OCI-LY1 (cell line): ENCODE results near the gene MYO1G.

ENCODE experiments used
- H2AFZ ChIP-seq: fragments of 200-600 bp; sonication (generic), shearing (Covaris generic); 2 replicates; pipeline ENCODE4 v1.6.0; 2014; ENCODE audit warnings: antibody characterized with exemption, mild to moderate bottlenecking, low read length
- H3F3A ChIP-seq: fragments of 200-600 bp; sonication (generic), shearing (Covaris generic); 2 replicates; pipeline ENCODE4 v1.6.0; 2014; ENCODE audit warnings: mild to moderate bottlenecking, antibody characterized with exemption, low read length, moderate library complexity; ENCODE audit not compliant: insufficient read depth
- H3K27ac ChIP-seq: fragments of 200-600 bp; sonication (generic); 2 replicates; pipeline ENCODE4 v1.5.1; 2014; ENCODE audit warnings: low read length, mixed run types, mild to moderate bottlenecking, low read depth; ENCODE audit not compliant: poor library complexity, severe bottlenecking
- H3K27me3 ChIP-seq: fragments of 200-600 bp; sonication (generic); 2 replicates; pipeline ENCODE4 v1.6.0; 2014; ENCODE audit warnings: antibody characterized with exemption, mild to moderate bottlenecking, low read length, moderate library complexity; ENCODE audit not compliant: insufficient read depth
- H3K36me3 ChIP-seq: fragments of 200-600 bp; sonication (generic); 2 replicates; pipeline ENCODE4 v1.6.1; 2014; ENCODE audit warnings: mild to moderate bottlenecking, antibody characterized with exemption, low read length, moderate library complexity, mixed read lengths; ENCODE audit not compliant: insufficient read depth
- H3K4me1 ChIP-seq: fragments of 200-600 bp; sonication (generic); 2 replicates; pipeline ENCODE4 v1.5.1; 2014; ENCODE audit warnings: mild to moderate bottlenecking, low read length, moderate library complexity; ENCODE audit not compliant: insufficient read depth, severe bottlenecking
- H3K4me2 ChIP-seq: fragments of 200-600 bp; sonication (generic), shearing (Covaris generic); 2 replicates; pipeline ENCODE4 v1.6.1; 2014; ENCODE audit warnings: low read length
- H3K4me3 ChIP-seq: fragments of 200-600 bp; sonication (generic); 2 replicates; pipeline ENCODE4 v1.5.1; 2014; ENCODE audit warnings: low read length, low read depth, mild to moderate bottlenecking, mixed read lengths; ENCODE audit not compliant: poor library complexity, severe bottlenecking
- H3K79me2 ChIP-seq: fragments of 200-600 bp; shearing (Covaris generic); 2 replicates; pipeline ENCODE4 v1.6.1; 2016; ENCODE audit warnings: mixed run types, low read length, mixed read lengths; ENCODE audit not compliant: insufficient read depth
- H3K9ac ChIP-seq: fragments of 200-600 bp; sonication (generic), shearing (Covaris generic); 2 replicates; pipeline ENCODE4 v1.6.1; 2014; ENCODE audit warnings: mild to moderate bottlenecking, low read length, mixed read lengths
- H3K9me2 ChIP-seq: fragments of 200-600 bp; sonication (generic), shearing (Covaris generic); 2 replicates; pipeline ENCODE4 v1.6.1; 2014; ENCODE audit warnings: low read depth, mild to moderate bottlenecking, low read length, mixed read lengths
- H3K9me3 ChIP-seq: fragments of 200-600 bp; shearing (Covaris generic); 2 replicates; pipeline ENCODE4 v1.6.1; 2014; ENCODE audit warnings: low read length, mixed read lengths
- H4K20me1 ChIP-seq: fragments of 200-600 bp; sonication (generic), shearing (Covaris generic); 2 replicates; pipeline ENCODE4 v1.6.0; 2016; ENCODE audit warnings: mild to moderate bottlenecking, low read length; ENCODE audit not compliant: insufficient read depth
- EZH2 ChIP-seq: fragments of 200-600 bp; sonication (generic), shearing (Covaris generic); IDR thresholded peaks from 2 replicates; pipeline ENCODE4 v1.8.0; 2017; ENCODE audit warnings: borderline replicate concordance, mixed run types, mild to moderate bottlenecking, antibody characterized with exemption, low read length, moderate library complexity, mixed read lengths
- TF ChIP-seq, protein P1 (sequence below): fragments of 200-600 bp; sonication (generic), shearing (Covaris generic); IDR thresholded peaks from 2 replicates; pipeline ENCODE4 v1.5.1; 2017; ENCODE audit warnings: mild to moderate bottlenecking, antibody characterized with exemption, low read length, moderate library complexity, mixed read lengths

The MYO1G gene

DNA sequence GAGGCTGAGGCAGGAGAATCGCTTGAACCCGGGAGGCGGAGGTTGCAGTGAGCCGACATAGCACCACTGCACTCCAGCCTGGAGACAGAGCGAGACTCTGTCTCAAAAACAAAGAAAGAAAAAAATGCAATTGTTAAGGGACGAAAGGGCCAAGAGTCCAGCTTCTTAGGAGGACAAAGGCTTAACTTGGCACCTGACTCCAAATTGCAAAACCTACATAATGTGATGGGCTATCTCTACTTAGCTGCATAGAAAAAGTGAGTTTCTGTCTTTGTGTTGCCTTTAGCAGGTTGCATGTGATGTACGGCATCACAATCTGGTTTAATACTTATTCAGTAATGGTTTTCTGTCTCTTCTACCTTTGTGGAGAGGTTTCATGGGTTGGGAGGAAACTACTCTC is 8.6 kb upstream of the MYO1G start:
- peak overlapping the region; percentile 90 for H3K4me3 ChIP-seq
- no peaks in the 10 kb centered on the region for H3K9me3 ChIP-seq
- H2AFZ ChIP-seq, result no peak overlapping the region
- H4K20me1 ChIP-seq, result no peaks in the 10 kb centered on the region
- peak overlapping the region; percentile 84 for H3K4me2 ChIP-seq
- no peaks in the 10 kb centered on the region for H3K9me2 ChIP-seq
- H3K4me1 ChIP-seq, result peaks cover 42% of the 10 kb centered on the region
- H3K9ac ChIP-seq, result peak overlapping the region; percentile 98; the same call in 1 of the 2 replicates
- H3F3A ChIP-seq, result 0 out of 2 replicates have a peak, but pooled peaks cover 6% of the 10 kb centered on the region
- H3K27ac ChIP-seq, result peak overlapping the region; percentile 95
- H3K79me2 ChIP-seq, result peaks cover 28% of the 10 kb centered on the region
- peaks cover 38% of the 10 kb centered on the region for H3K36me3 ChIP-seq
- TF ChIP-seq, protein P1, sequence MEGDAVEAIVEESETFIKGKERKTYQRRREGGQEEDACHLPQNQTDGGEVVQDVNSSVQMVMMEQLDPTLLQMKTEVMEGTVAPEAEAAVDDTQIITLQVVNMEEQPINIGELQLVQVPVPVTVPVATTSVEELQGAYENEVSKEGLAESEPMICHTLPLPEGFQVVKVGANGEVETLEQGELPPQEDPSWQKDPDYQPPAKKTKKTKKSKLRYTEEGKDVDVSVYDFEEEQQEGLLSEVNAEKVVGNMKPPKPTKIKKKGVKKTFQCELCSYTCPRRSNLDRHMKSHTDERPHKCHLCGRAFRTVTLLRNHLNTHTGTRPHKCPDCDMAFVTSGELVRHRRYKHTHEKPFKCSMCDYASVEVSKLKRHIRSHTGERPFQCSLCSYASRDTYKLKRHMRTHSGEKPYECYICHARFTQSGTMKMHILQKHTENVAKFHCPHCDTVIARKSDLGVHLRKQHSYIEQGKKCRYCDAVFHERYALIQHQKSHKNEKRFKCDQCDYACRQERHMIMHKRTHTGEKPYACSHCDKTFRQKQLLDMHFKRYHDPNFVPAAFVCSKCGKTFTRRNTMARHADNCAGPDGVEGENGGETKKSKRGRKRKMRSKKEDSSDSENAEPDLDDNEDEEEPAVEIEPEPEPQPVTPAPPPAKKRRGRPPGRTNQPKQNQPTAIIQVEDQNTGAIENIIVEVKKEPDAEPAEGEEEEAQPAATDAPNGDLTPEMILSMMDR, result no peak
- no peak for TF ChIP-seq EZH2
- H3K27me3 ChIP-seq, result no peaks in the 10 kb centered on the region

DNA sequence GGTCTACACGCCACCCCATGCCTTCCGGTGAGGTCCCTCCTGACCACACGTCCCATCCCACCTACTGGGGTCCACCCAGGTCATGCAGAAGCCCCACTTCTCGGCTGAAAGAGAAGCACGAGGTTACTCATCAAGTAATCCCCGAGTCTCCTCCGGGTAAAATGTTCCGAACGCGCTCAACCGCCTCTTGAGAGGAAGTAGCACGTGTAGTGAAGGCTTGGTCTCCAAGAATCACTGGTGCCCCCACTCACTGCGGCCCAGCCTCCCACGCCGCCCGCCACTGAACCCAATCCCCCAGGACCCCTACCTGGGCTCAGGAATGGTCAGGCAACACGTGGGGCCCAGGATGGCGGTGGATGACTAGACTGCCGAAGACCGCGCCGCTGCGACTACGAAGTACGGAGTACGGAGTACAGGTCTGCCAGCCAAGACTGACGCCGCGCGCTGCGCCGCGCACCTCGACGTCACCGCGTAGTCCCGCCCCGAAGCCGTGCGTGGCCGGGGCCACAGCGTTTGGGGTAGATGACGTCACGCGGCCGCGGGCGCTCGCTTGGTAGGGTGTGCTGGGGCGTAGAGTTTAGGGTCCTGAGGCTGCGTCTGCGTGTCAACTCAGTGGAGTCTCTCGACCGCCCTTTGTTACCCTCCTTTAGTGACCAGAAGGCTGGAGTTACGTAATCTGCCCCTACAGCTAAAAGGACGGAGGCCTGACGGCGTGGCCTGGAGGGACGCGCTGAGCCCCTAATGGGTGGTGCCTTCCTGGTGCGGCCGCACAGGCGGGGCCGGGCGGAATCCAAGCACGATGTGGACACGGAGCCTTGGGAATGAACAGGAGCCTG is 7.6 kb upstream of the MYO1G start:
- H3K4me3 ChIP-seq, result peak overlapping the region; percentile 90
- no peak overlapping the region for H2AFZ ChIP-seq

DNA sequence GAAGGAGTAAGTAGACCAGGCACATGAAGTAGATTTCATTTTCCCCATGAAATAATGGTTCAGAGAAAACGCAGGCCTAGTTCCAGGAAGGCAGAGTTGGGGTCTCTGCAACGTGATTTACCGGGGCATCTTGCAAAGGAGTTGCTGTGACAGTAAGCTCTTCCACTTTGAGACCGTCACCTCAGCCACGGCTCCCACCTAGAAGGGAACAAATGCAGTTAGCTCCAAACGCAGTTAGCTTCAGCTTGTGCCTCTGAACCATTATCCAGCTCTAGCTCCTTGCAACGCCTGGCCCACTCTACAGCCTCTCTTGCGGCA is 7.0 kb upstream of the MYO1G start:
- peak overlapping the region; percentile 84 for H3K4me2 ChIP-seq
- peak overlapping the region; percentile 95 for H3K27ac ChIP-seq
- TF ChIP-seq, protein P1, result no peak
- TF ChIP-seq EZH2, result no peak
- peaks cover 58% of the 10 kb centered on the region for H3K4me1 ChIP-seq
- H3K9ac ChIP-seq, result peak overlapping the region; percentile 98
- H3K4me3 ChIP-seq, result peak overlapping the region; percentile 90
- peaks cover 16% of the 10 kb centered on the region for H3F3A ChIP-seq
- no peak overlapping the region for H2AFZ ChIP-seq
- H3K9me3 ChIP-seq, result no peaks in the 10 kb centered on the region
- peaks cover 28% of the 10 kb centered on the region for H3K79me2 ChIP-seq
- H3K9me2 ChIP-seq, result no peaks in the 10 kb centered on the region
- H3K36me3 ChIP-seq, result peaks cover 49% of the 10 kb centered on the region
- H4K20me1 ChIP-seq, result no peaks in the 10 kb centered on the region
- no peaks in the 10 kb centered on the region for H3K27me3 ChIP-seq

More for the DNA sequence above, 7.6 kb upstream of the MYO1G start:
- peaks cover 48% of the 10 kb centered on the region for H3K36me3 ChIP-seq
- peaks cover 11% of the 10 kb centered on the region for H3F3A ChIP-seq
- H3K79me2 ChIP-seq, result peaks cover 28% of the 10 kb centered on the region
- no peaks in the 10 kb centered on the region for H3K27me3 ChIP-seq
- peaks cover 52% of the 10 kb centered on the region for H3K4me1 ChIP-seq
- H3K9me3 ChIP-seq, result no peaks in the 10 kb centered on the region
- H3K9me2 ChIP-seq, result no peaks in the 10 kb centered on the region
- peak overlapping the region; percentile 84 for H3K4me2 ChIP-seq
- H3K27ac ChIP-seq, result peak overlapping the region; percentile 95
- TF ChIP-seq EZH2, result no peak
- TF ChIP-seq, protein P1, result no peak
- peak overlapping the region; percentile 98 for H3K9ac ChIP-seq
- H4K20me1 ChIP-seq, result no peaks in the 10 kb centered on the region
